Heart right ventricle (tissue), 16 donors: ENCODE results near the gene UROD. TPM values are rescaled to one million over a fixed set of nuclear protein-coding genes. Genes with fewer than 3 reads are reported as not detected.

ENCODE experiments used
- ATAC-seq, 8 donors: fragments of 200-7000 bp; cut with Tn5 transposase; one replicate each; pipeline ENCODE4 v1.9.1; 2020; ENCODE audit warnings: mild to moderate bottlenecking in 8 of 8, moderate library complexity in 8 of 8, moderate number of reproducible peaks in 1 of 8
- DNase-seq, 2 donors: peaks; one replicate each; pipeline ENCODE4 v3.0.0-alpha.2; 2020
- H3K27ac ChIP-seq, 10 donors: fragments of 200-600 bp; sonication (generic) in 2 of 10; one replicate each; pipeline versions ENCODE4 v1.5.0 to v1.8.0; 2020 to 2022; ENCODE audit warnings: mild to moderate bottlenecking in 3 of 10
- H3K27me3 ChIP-seq, 7 donors: fragments of 200-600 bp; one replicate each; pipeline ENCODE4 v1.8.0; 2021 to 2022; ENCODE audit warnings: mild to moderate bottlenecking in 2 of 7
- H3K36me3 ChIP-seq, 9 donors: fragments of 200-600 bp; sonication (generic) in 1 of 9; one replicate each; pipeline versions ENCODE4 v1.5.0 to v1.8.0; 2020 to 2022; ENCODE audit warnings: mild to moderate bottlenecking in 2 of 9
- H3K4me1 ChIP-seq, 9 donors: fragments of 200-600 bp; sonication (generic) in 1 of 9; one replicate each; pipeline versions ENCODE4 v1.5.0 to v1.8.0; 2020 to 2022; ENCODE audit warnings: mild to moderate bottlenecking in 4 of 9
- H3K4me3 ChIP-seq, 10 donors: fragments of 200-600 bp; sonication (generic) in 2 of 10; one replicate each; pipeline versions ENCODE4 v1.5.0 to v1.8.0; 2020 to 2022; ENCODE audit warnings: mild to moderate bottlenecking in 7 of 10, moderate library complexity in 2 of 10
- H3K9me3 ChIP-seq, 11 donors: fragments of 200-600 bp in 10 of 11; sonication (generic) in 2 of 11; one replicate each; pipeline versions ENCODE4 v1.5.0 to v1.8.0; 2013 to 2022; ENCODE audit warnings: mild to moderate bottlenecking in 2 of 11, control low read depth in 1 of 11, moderate library complexity in 1 of 11
- WGBS, 2 donors: extraction: QIAGEN DNeasy Blood & Tissue Kit; methylation state at CpG; one replicate each; pipeline ENCODE4 v1.1.7; 2013; ENCODE audit warnings: inconsistent platforms in 1 of 2; 5-methylcytosine and 5-hydroxymethylcytosine counted together
- intact Hi-C, 10 donors: fragments of 100-400 bp; cut with DNase I; formaldehyde crosslinking; loops; one replicate each; pipeline versions ENCODE4 v1.11.1 to v1.14.2; 2022
- polyA plus RNA-seq, 2 donors: library from polyadenylated mRNA; stranded (reverse); fragments of 200-250 nt; gene quantifications; one replicate each; pipeline ENCODE4 v1.2.3, GENCODE V29; 2013
- total RNA-seq, 10 donors: library from RNA; stranded (reverse); fragmentation: NEBNext Ultra II Directional in 3 of 10; extraction: Animal tissue kit (Norgen Biotek cat#: 25700) in 3 of 10; gene quantifications; one replicate each; pipeline versions ENCODE4 v1.2.1 to v1.2.4, GENCODE V29; 2021 to 2023
- TF ChIP-seq, protein P1 (sequence below), 9 donors: fragments of 200-600 bp; sonication (generic) in 2 of 9; IDR thresholded peaks; one replicate each; pipeline versions ENCODE4 v1.5.0 to v1.8.0; 2021 to 2022; ENCODE audit warnings: antibody characterized with exemption in 9 of 9, mild to moderate bottlenecking in 5 of 9, moderate library complexity in 1 of 9
- donor health status: Arrhythmogenic right ventricular cardiomyopathy.
- donor health status: ischemic (EF 13 %, LVEDD 7.1; RV severe dilation, severe dysfunction).
- donor health status: healthy with polysubstance abuse.
- donor health status: DM: no; HTN: yes; CAD: no.
- donor health status: DM: no; HTN: no; CAD: no.
- donor health status: ischemic (EF 25% LVEDD 6.9; RV normal size, moderate dysfunction).
- donor health status: ischemic (EF 25% LVEDD 5.7; RV mildly dilated, moderate dysfunction).
- donor health status: healthy.
- donor health status: DM: yes; HTN: yes; CAD: no.
- donor health status: Ischemic cardiomyopathy.
- donor health status: ischemic (EF 35%, LVEDD 5.7; RV mildly dilated, moderate dysfunction).
- donor health status: nonischemic (EF 11% LVEDD 7.7; RV severe dilation, severe dysfunction).
- donor health status: DM: yes; HTN: yes; CAD: no.
- donor health status: PGD.
- donor health status: ischemic (EF 29% LVEDD 5.4; RV normal size, mild dysfunction).
- donor health status: nonischemic (EF 23%, LVEDD 6.1; RV moderate dilation, normal function).

Gene UROD
- total and polyA plus RNA-seq, 12 donors, result 68.1 to 109 (median 83.9) TPM

DNA sequence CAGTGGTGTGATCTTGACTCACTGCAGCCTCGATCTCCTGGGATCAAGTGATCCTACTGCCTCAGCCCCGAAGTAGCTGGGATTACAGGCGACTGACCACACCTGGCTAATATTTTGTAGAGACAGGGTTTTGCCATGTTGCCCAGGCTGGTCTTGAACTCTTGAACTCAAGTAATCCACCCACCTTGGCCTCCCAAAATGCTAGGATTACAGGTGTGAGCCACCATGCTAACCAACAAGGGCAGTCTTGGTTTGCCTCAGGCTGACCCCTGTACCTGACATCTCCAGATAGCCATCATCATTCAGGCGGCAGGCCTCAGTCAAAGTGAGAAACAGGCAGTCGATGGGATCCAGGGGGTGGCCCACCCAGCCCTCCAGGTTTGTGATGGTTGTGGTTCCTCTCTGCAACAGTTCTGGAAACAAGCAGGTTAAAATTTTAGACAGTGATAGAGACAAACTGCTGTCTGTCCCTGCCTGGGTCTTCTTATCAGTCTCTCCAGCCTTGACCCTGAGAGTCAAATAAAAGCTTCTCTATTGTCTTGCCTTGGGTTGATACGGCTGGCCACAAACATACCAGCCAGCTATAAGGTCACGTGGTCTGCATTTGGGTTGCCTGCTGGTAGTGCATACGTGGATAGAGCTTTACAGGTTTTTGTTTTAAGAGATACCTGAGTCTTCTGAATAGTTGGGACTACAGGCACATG lies 26.8 kb downstream of the UROD start:
- H3K4me3 ChIP-seq, result no peak overlapping the region
- TF ChIP-seq, protein P1, sequence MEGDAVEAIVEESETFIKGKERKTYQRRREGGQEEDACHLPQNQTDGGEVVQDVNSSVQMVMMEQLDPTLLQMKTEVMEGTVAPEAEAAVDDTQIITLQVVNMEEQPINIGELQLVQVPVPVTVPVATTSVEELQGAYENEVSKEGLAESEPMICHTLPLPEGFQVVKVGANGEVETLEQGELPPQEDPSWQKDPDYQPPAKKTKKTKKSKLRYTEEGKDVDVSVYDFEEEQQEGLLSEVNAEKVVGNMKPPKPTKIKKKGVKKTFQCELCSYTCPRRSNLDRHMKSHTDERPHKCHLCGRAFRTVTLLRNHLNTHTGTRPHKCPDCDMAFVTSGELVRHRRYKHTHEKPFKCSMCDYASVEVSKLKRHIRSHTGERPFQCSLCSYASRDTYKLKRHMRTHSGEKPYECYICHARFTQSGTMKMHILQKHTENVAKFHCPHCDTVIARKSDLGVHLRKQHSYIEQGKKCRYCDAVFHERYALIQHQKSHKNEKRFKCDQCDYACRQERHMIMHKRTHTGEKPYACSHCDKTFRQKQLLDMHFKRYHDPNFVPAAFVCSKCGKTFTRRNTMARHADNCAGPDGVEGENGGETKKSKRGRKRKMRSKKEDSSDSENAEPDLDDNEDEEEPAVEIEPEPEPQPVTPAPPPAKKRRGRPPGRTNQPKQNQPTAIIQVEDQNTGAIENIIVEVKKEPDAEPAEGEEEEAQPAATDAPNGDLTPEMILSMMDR (IDR thresholded peaks at IDR 0.05), result no peak
- DNase-seq, result no peak
- WGBS, 2 donors, result 83% methylated on average over 8 of the region's 8 CpGs
- no peaks in the 10 kb centered on the region for H3K9me3 ChIP-seq
- ATAC-seq, result no peak
- no peaks in the 10 kb centered on the region for H3K27me3 ChIP-seq
- no peak overlapping the region for H3K27ac ChIP-seq
- intact Hi-C loops, result no loop called here
- H3K36me3 ChIP-seq, result peaks cover 0 to 23% (median 0%) of the 10 kb centered on the region in 9 donors
- H3K4me1 ChIP-seq, result no peaks in the 10 kb centered on the region

GRCh38 chr1:45040297-45040696 lies 28.2 kb downstream of the UROD start:
- no peaks in the 10 kb centered on the region for H3K4me1 ChIP-seq
- intact Hi-C loops, result no loop called here
- no peaks in the 10 kb centered on the region for H3K27me3 ChIP-seq
- no peak overlapping the region for H3K4me3 ChIP-seq
- 94 to 95% methylated on average over 5 of the region's 5 CpGs for WGBS, 2 donors
- no peak for DNase-seq
- TF ChIP-seq, protein P1 (IDR thresholded peaks at IDR 0.05), result no peak
- no peak for ATAC-seq
- H3K36me3 ChIP-seq, result peaks cover 0 to 19% (median 0%) of the 10 kb centered on the region in 9 donors
- no peaks in the 10 kb centered on the region for H3K9me3 ChIP-seq
- no peak overlapping the region for H3K27ac ChIP-seq

DNA sequence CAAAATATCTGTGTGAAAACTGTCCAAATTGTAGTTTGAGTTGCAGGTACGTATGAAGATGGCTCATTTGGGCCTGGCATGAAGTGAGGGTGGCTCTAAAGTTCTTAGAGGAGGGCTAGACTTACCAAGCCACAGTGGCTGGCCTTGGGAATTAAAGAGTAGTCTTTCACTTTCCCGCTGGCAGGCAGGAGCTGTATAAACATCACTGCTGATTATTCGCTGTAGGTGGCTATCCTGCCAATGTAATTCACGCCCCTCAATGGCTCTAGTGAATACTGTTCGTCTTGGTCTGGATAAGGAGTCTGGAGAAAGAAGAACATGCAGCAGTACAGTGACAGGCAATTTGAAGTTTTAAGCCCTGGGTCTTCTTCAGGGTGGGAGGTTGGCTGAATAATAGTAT lies 31.0 kb downstream of the UROD start:
- WGBS, 2 donors, result 75 to 80% methylated on average over 5 of the region's 5 CpGs
- H3K4me1 ChIP-seq, result no peaks in the 10 kb centered on the region
- DNase-seq, result no peak
- H3K27me3 ChIP-seq, result no peaks in the 10 kb centered on the region
- intact Hi-C loops, result no loop called here
- ATAC-seq, result no peak
- TF ChIP-seq, protein P1 (IDR thresholded peaks at IDR 0.05), result no peak
- H3K36me3 ChIP-seq, result peaks cover 0 to 13% (median 0%) of the 10 kb centered on the region in 9 donors
- H3K9me3 ChIP-seq, result no peaks in the 10 kb centered on the region
- no peak overlapping the region for H3K27ac ChIP-seq
- H3K4me3 ChIP-seq, result no peak overlapping the region

DNA sequence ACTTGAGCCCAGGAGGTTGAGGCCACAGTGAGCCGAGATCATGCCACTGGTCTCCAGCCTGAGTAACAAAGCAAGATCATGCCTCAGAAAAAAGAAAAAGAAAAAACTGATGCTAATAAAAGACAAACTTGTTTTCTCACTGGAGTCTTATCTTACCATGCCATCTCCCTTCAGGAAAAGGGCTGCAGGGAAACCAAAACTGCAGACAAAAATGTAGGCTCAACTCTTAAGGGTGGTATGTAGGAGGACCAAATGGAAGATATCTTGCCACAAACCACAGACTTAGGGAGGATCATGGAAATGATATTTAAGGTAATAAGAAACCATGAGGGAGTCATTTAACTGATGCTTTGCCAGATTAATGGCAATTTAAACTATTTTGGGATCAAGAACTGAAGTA lies 32.9 kb downstream of the UROD start:
- TF ChIP-seq, protein P1 (IDR thresholded peaks at IDR 0.05), result no peak
- Histone ChIP-seq H3K27ac (no peak overlapping the region), H3K4me3 (no peak overlapping the region), H3K36me3 (peaks cover 0 to 13% (median 0%) of the 10 kb centered on the region in 9 donors), H3K4me1 (no peaks in the 10 kb centered on the region), H3K9me3 (no peaks in the 10 kb centered on the region), H3K27me3 (no peaks in the 10 kb centered on the region)
- 86 to 93% methylated on average over 1 of the region's 1 CpG for WGBS, 2 donors
- intact Hi-C loops, result no loop called here
- DNase-seq, result no peak
- ATAC-seq, result no peak
